Measurements from ENCODE around the gene SLC19A3. TPM values are rescaled to one million over a fixed set of nuclear protein-coding genes. Genes with fewer than 3 reads are reported as not detected.
"Not testable (repeated sequence)": the region's sequence is repeated elsewhere in the genome, so short reads cannot be mapped to it uniquely, and the experiment has no call there.

SLC19A3 gene
- total and polyA plus RNA-seq, 2 of the 4 experiments (the other 2 are of a cell fraction): under 0.01 TPM; not detected in 1

- H3K4me3 ChIP-seq (ENCODE audit: insufficient read depth, low read depth, low read length); ATAC-seq (ENCODE audit: low read depth); H4K20me1 ChIP-seq (ENCODE audit: insufficient read depth, low read length); H4K8ac ChIP-seq (ENCODE audit: low read depth in 2 of 2, low read length in 2 of 2); H2AFZ ChIP-seq (replicated peaks; ENCODE audit: low read length, poor library complexity); in situ Hi-C loops (cut with MboI; ENCODE audit: low sequenced_read_pairs); H3K27me3 ChIP-seq (ENCODE audit: control insufficient read depth, insufficient read depth, low read length); H3K14ac ChIP-seq (replicated peaks; ENCODE audit: low read depth, low read length); H2BK5ac ChIP-seq (ENCODE audit: low read depth, low read length, poor library complexity, severe bottlenecking); H3K56ac ChIP-seq (ENCODE audit: extremely low read depth, insufficient read depth, low read length); BruUV-seq (replicated peaks); POLR2A ChIA-PET (ENCODE audit: unreplicated experiment); H2BK20ac ChIP-seq (ENCODE audit: low read depth, low read length); H3K23ac ChIP-seq (ENCODE audit: low read depth, low read length); intact Hi-C loops (cut with micrococcal nuclease); H3K9me1 ChIP-seq (ENCODE audit: insufficient read depth, low read length); H3K4me2 ChIP-seq (ENCODE audit: low read depth, low read length); H2BK120ac ChIP-seq (ENCODE audit: low read depth, low read length); dilution Hi-C loops (cut with HindIII; ENCODE audit: low sequenced_read_pairs, unreplicated experiment); H3K4me1 ChIP-seq (ENCODE audit: control insufficient read depth, insufficient read depth, low read length); H3K18ac ChIP-seq (ENCODE audit: low read depth, low read length); H3K36me3 ChIP-seq (ENCODE audit: control insufficient read depth, insufficient read depth, low read length); H3K79me1 ChIP-seq (ENCODE audit: low read depth in 1 of 2, low read length in 2 of 2); H2BK15ac ChIP-seq (ENCODE audit: low read depth, low read length); H4K5ac ChIP-seq (ENCODE audit: low read depth, low read length); H3K27ac ChIP-seq (ENCODE audit: insufficient read depth, low read length); H2AK5ac ChIP-seq (ENCODE audit: low read depth, low read length); H3K9ac ChIP-seq (ENCODE audit: low read depth, low read length); H2AK9ac ChIP-seq (replicated peaks; ENCODE audit: low read depth, low read length, poor library complexity); H4K91ac ChIP-seq (ENCODE audit: insufficient read depth, low read depth, low read length); DNase-seq; H3K4ac ChIP-seq (ENCODE audit: low read depth, low read length); H3K9me3 ChIP-seq (ENCODE audit: control insufficient read depth, insufficient read depth, low read length): not testable (repeated sequence)
- WGBS, 2 experiments (ENCODE audit: extremely low coverage in 2 of 2, insufficient read length in 1 of 2): no CpG with 5 or more reads among the region's 7 CpGs
- CTCF ChIA-PET: interaction anchor here (0.6 kb wide), 1 partner anchor 935 kb away, joined by 3 read pairs; no protein-coding TSS in a partner anchor
These were observed 5.0 kb upstream of the SLC19A3 start for GRCh38 chr2:227722821-227723220.
